ENCODE data around the gene ZSCAN10.

The ZSCAN10 gene

DNA sequence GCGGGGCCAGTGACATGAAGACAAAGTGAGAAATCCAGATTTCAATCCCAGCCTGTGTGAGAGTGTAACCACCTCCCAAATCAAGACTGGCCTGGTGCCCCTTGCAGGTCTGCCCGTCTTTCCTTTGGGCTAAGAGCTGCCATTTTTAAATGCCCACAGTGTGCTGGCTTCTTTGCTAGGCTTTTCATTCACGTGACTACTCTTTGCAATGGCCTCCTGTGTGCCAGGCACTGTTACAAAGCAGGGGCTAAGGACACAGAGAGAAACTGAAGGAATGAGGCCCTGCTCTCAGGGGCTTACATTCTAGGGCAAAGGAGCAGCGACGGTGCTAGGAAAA is 269 bp upstream of the ZSCAN10 start:
- no peak for DNase-seq (ENCODE audit: insufficient read length, low spot score)
- TF ChIP-seq SPI1 (IDR thresholded peaks at IDR 0.05; ENCODE audit: low read depth, low read length) (no peak), TAF1 (IDR thresholded peaks at IDR 0.05; ENCODE audit: low read depth, low read length) (no peak), POLR2AphosphoS5 (IDR thresholded peaks at IDR 0.05; ENCODE audit: low read depth, low read length) (no peak), PAX5 (IDR thresholded peaks at IDR 0.05; ENCODE audit: insufficient read depth, low read length, severe bottlenecking) (no peak), POLR2A (IDR thresholded peaks at IDR 0.05; ENCODE audit: low read depth, low read length) (no peak), POU2F2 (IDR thresholded peaks at IDR 0.05; ENCODE audit: low read depth, low read length) (no peak)
- FAIRE-seq = no peak

GRCh38 chr16:3097266-3097665 is 1.8 kb downstream of the ZSCAN10 start:
- no peak for FAIRE-seq

GRCh38 chr16:3096362-3096761 is 2.7 kb downstream of the ZSCAN10 start:
- DNase-seq (ENCODE audit: insufficient read length, low spot score) (no peak), FAIRE-seq (peak; percentile 20)
- no peak for TF ChIP-seq SPI1 (IDR thresholded peaks at IDR 0.05; ENCODE audit: low read depth, low read length)

More at GRCh38 chr16:3097266-3097665, 1.8 kb downstream of the ZSCAN10 start:
- no peak for DNase-seq (ENCODE audit: insufficient read length, low spot score)
- no peak for TF ChIP-seq POLR2A (IDR thresholded peaks at IDR 0.05; ENCODE audit: low read depth, low read length)
- no peak for TF ChIP-seq POU2F2 (IDR thresholded peaks at IDR 0.05; ENCODE audit: low read depth, low read length)
- no peak for TF ChIP-seq PAX5 (IDR thresholded peaks at IDR 0.05; ENCODE audit: insufficient read depth, low read length, severe bottlenecking)

- TF ChIP-seq SPI1 (IDR thresholded peaks at IDR 0.05; ENCODE audit: low read depth, low read length) (0 out of 2 replicates have a peak, but pooled peaks have one; percentile 2), TAF1 (IDR thresholded peaks at IDR 0.05; ENCODE audit: low read depth, low read length) (no peak)
- FAIRE-seq = peak; percentile 72
- DNase-seq (ENCODE audit: insufficient read length, low spot score) = peak; percentile 81
Observed at GRCh38 chr16:3095869-3096268, 3.2 kb downstream of the ZSCAN10 start.

DNA sequence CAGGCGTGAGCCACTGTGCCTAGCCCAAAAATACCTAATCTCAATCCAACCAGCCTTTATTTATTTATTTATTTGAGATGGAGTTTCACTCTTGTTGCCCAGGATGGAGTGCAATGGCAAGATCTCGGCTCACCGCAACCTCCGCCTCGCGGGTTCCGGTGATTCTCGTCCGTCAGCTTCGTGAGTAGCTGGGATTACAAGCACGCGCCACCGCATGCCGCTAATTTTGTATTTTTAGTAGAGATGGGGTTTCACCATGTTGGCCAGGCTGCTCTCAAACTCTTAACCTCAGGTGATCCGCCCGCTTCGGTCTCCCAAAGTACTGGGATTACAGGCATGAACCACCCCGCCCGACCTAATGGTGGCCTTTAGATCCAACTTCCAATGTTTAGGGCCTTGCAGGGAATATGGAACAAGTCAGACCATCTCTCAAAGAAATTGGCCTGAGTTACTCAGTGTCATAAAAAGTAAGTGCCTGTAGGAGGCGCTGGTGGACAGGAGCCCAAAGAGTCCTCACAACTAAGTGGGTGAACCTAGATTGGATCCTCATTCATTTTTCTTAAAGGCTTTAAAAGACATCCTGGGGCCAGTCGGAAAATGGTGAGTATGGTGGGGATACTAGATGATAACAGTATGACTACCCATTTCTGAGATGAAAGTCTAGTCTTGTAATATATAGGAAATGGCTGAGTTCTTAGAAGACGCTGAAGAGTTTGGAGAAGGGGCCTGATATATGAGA is 4.6 kb downstream of the ZSCAN10 start:
- TF ChIP-seq SPI1 (IDR thresholded peaks at IDR 0.05; ENCODE audit: low read depth, low read length) (no peak), PAX5 (IDR thresholded peaks at IDR 0.05; ENCODE audit: insufficient read depth, low read length, severe bottlenecking) (no peak), POLR2AphosphoS5 (IDR thresholded peaks at IDR 0.05; ENCODE audit: low read depth, low read length) (no peak), POLR2A (IDR thresholded peaks at IDR 0.05; ENCODE audit: low read depth, low read length) (no peak), TAF1 (IDR thresholded peaks at IDR 0.05; ENCODE audit: low read depth, low read length) (no peak), POU2F2 (IDR thresholded peaks at IDR 0.05; ENCODE audit: low read depth, low read length) (no peak)
- FAIRE-seq = peak; percentile 35
- no peak for DNase-seq (ENCODE audit: insufficient read length, low spot score)

DNA sequence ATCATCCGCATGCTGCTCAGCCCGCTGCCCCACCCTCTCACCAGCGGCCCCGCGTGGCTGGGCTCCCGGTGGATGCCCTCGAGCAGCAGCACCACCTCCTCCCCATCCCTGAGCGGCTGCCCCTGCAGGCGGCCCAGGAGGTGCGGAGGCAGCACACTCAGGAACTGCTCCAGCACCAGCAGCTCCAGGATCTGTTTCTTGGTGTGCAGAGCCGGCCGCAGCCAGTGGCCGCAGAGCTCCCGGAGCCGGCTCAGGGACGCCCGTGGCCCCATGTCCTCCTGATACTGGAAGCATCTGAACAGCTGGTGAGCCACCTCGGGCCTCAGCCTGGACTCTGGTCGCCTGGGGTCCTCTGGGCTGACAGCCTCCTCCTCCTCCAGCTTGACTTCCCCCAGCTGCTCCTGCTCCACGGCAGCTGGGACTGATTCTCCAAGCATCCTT is 6.6 kb downstream of the ZSCAN10 start:
- FAIRE-seq (no peak), DNase-seq (ENCODE audit: insufficient read length, low spot score) (no peak)
- TF ChIP-seq POLR2A (IDR thresholded peaks at IDR 0.05; ENCODE audit: low read depth, low read length) (no peak), POLR2AphosphoS5 (IDR thresholded peaks at IDR 0.05; ENCODE audit: low read depth, low read length) (no peak), TAF1 (IDR thresholded peaks at IDR 0.05; ENCODE audit: low read depth, low read length) (no peak), POU2F2 (IDR thresholded peaks at IDR 0.05; ENCODE audit: low read depth, low read length) (no peak), PAX5 (IDR thresholded peaks at IDR 0.05; ENCODE audit: insufficient read depth, low read length, severe bottlenecking) (no peak), SPI1 (IDR thresholded peaks at IDR 0.05; ENCODE audit: low read depth, low read length) (no peak)

- DNase-seq (ENCODE audit: insufficient read length, low spot score) = no peak
- TF ChIP-seq PAX5 (IDR thresholded peaks at IDR 0.05; ENCODE audit: insufficient read depth, low read length, severe bottlenecking) (no peak), SPI1 (IDR thresholded peaks at IDR 0.05; ENCODE audit: low read depth, low read length) (no peak), TAF1 (IDR thresholded peaks at IDR 0.05; ENCODE audit: low read depth, low read length) (no peak), POLR2A (IDR thresholded peaks at IDR 0.05; ENCODE audit: low read depth, low read length) (no peak), POLR2AphosphoS5 (IDR thresholded peaks at IDR 0.05; ENCODE audit: low read depth, low read length) (no peak), POU2F2 (IDR thresholded peaks at IDR 0.05; ENCODE audit: low read depth, low read length) (no peak)
- no peak for FAIRE-seq
Observed at GRCh38 chr16:3091551-3091950, 7.5 kb downstream of the ZSCAN10 start.

- DNase-seq (ENCODE audit: insufficient read length, low spot score) (no peak), FAIRE-seq (no peak)
- no peak for TF ChIP-seq PAX5 (IDR thresholded peaks at IDR 0.05; ENCODE audit: insufficient read depth, low read length, severe bottlenecking)
- no peak for TF ChIP-seq POU2F2 (IDR thresholded peaks at IDR 0.05; ENCODE audit: low read depth, low read length)
- no peak for TF ChIP-seq POLR2AphosphoS5 (IDR thresholded peaks at IDR 0.05; ENCODE audit: low read depth, low read length)
- TF ChIP-seq SPI1 (IDR thresholded peaks at IDR 0.05; ENCODE audit: low read depth, low read length) = no peak
- no peak for TF ChIP-seq POLR2A (IDR thresholded peaks at IDR 0.05; ENCODE audit: low read depth, low read length)
Observed at GRCh38 chr16:3089717-3090592, 9.1 kb downstream of the ZSCAN10 start.

DNA sequence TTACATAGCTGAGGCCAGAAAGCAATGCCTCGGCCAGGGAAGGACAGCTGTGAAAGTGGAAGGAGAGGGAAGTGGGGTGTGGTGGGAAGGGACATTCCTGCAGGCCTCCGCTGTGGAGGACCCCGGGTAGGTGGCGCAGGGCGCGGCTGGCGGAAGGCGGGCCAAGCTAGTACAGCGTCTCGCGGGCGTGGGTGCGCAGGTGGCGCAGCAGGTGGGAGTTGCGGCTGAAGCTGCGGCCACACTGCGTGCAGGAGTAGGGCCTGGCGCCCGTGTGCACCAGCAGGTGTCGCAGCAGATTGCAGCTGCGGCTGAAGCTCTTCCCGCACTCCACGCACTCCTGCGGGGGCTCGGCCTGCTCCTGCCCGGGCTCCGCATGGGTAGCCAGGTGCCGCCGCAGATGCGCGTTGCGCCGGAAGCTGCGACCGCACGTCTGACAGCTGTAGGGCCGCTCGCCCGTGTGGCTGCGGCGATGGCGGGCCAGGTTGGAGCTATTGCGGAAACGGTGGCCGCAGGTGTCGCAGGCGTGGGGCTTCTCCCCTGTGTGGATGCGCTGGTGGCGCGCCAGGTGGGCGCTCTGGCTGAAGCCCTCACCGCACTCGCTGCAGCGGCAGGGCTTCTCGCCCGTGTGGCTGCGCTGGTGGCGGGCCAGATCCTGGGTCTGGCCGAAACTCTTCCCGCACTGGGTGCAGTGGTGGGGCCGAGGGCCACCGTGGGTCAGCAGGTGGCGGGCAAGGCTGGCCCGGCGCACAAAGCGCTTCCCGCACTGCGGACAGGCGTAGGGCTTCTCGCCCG is 10.0 kb downstream of the ZSCAN10 start:
- TF ChIP-seq TAF1 (IDR thresholded peaks at IDR 0.05; ENCODE audit: low read depth, low read length) (no peak), POLR2A (IDR thresholded peaks at IDR 0.05; ENCODE audit: low read depth, low read length) (no peak), POLR2AphosphoS5 (IDR thresholded peaks at IDR 0.05; ENCODE audit: low read depth, low read length) (no peak), PAX5 (IDR thresholded peaks at IDR 0.05; ENCODE audit: insufficient read depth, low read length, severe bottlenecking) (no peak), SPI1 (IDR thresholded peaks at IDR 0.05; ENCODE audit: low read depth, low read length) (no peak), POU2F2 (IDR thresholded peaks at IDR 0.05; ENCODE audit: low read depth, low read length) (no peak)
- no peak for FAIRE-seq

More for the DNA sequence above, 10.0 kb downstream of the ZSCAN10 start:
- DNase-seq (ENCODE audit: insufficient read length, low spot score) = no peak

Data from GM12891 (cell line).